Mucosa of descending colon (tissue), 3 donors: Measurements from ENCODE around the gene IL17D. TPM values are rescaled to one million over a fixed set of nuclear protein-coding genes. Genes with fewer than 3 reads are reported as not detected.

ENCODE experiments used
- ATAC-seq: fragments of 200-7000 bp; cut with Tn5 transposase; one replicate; pipeline ENCODE4 v1.9.1; 2020; ENCODE audit warnings: mild to moderate bottlenecking, moderate library complexity
- DNase-seq, 3 donors: peaks; one replicate each; pipeline ENCODE4 v3.0.0-alpha.2; 2020
- H3K36me3 ChIP-seq: fragments of 200-600 bp; one replicate; pipeline ENCODE4 v1.8.0; 2021; ENCODE audit warnings: low read depth, mild to moderate bottlenecking
- H3K4me1 ChIP-seq: fragments of 200-600 bp; one replicate; pipeline ENCODE4 v1.8.0; 2021; ENCODE audit warnings: low read depth, mild to moderate bottlenecking
- H3K4me3 ChIP-seq: fragments of 200-600 bp; one replicate; pipeline ENCODE4 v1.8.0; 2021; ENCODE audit warnings: mild to moderate bottlenecking
- H3K9me3 ChIP-seq: fragments of 200-600 bp; one replicate; pipeline ENCODE4 v1.8.0; 2021; ENCODE audit warnings: mild to moderate bottlenecking
- intact Hi-C, 2 donors: fragments of 100-400 bp; cut with DNase I in 1 of 2; cut with micrococcal nuclease in 1 of 2; formaldehyde crosslinking; loops; one replicate each; pipeline versions ENCODE4 v1.11.0 to v1.11.1; 2022; cut with DNase I, micrococcal nuclease
- total RNA-seq, 3 donors: library from RNA; stranded (reverse); fragmentation: NEBNext Ultra II Directional in 2 of 3; extraction: Animal tissue kit (Norgen Biotek cat#: 25700) in 2 of 3; gene quantifications; one replicate each; pipeline versions ENCODE4 v1.2.1 to v1.2.4, GENCODE V29; 2021 to 2023
- TF ChIP-seq, protein P1 (sequence below): fragments of 200-600 bp; IDR thresholded peaks from one replicate; pipeline ENCODE4 v1.8.0; 2022; ENCODE audit warnings: antibody characterized with exemption, mild to moderate bottlenecking
- donor health status: DM: no; HTN: no; CAD: no; lungs with moderate emphysema.
- donor health status: DM: no; HTN: no; CAD: no.
- donor health status: DM: no; HTN: yes; CAD: no.

The IL17D gene
- total RNA-seq, 3 donors from 2014 or later, result 0.41 to 1.5 (median 0.41) TPM

DNA sequence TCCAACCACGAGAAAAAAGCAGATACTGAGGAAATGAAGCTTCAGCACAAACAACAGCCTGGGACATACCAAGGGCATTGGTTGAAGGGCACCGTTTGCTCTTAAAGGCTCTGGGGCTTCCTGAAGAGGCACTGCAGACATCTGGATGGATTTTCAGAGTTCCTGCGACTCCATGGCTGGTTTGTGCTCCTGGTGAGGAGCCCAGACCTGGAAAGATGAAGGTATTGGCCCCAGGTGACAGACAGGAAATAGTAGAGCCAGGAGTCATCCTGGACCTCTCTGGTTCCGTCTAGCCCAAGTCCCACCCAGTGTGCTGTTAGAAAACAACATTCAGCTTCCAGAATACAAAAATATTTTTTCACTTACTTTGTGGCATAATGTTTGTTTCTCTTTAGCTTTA, 6.3 kb downstream of the IL17D start:
- H3K4me3 ChIP-seq, result no peak overlapping the region
- no peak for DNase-seq

DNA sequence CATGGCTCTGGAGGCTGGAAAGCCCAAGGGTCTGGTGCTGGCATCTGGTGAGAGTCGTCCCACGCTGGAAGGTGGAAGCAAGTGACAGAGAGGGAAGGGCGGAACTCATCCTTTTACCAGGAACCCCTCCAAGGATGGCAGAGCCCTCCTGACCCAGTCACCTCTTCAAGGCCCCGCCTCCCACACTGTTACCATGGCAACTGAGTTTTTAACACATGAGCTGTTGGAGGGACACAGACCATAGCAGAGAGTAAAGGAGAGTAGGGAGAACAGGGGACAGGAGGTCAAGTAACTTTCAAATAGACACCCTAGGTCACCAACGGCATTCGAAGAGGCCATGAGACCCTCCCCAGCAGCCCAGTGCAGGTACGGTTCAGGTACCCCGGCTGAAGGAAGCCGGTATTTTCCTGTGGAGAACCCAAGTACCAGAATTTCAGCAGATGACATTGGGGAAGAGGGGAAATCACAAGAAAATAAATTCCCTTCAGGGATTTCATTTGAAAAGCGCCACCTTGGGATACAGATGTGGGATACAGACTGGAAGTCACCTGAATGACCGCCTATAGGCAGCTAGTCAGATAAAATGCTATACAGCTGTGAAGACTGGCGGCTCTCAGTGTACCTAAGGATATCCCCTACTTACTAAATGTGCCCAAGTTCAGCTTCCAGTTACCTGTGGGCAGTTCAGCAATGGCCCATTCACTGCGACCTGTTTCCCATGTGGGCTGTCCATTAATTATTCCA, 8.0 kb downstream of the IL17D start:
- intact Hi-C loops, result loop anchor here (5.0 to 10.0 kb wide), 2 partner anchors 116 to 213 kb away; no protein-coding TSS in a partner anchor
- peak; percentile 42 for ATAC-seq
- Histone ChIP-seq H3K4me1 (no peaks in the 10 kb centered on the region), H3K36me3 (no peaks in the 10 kb centered on the region), H3K9me3 (no peaks in the 10 kb centered on the region), H3K4me3 (no peak overlapping the region)
- no peak for DNase-seq
- TF ChIP-seq, protein P1, sequence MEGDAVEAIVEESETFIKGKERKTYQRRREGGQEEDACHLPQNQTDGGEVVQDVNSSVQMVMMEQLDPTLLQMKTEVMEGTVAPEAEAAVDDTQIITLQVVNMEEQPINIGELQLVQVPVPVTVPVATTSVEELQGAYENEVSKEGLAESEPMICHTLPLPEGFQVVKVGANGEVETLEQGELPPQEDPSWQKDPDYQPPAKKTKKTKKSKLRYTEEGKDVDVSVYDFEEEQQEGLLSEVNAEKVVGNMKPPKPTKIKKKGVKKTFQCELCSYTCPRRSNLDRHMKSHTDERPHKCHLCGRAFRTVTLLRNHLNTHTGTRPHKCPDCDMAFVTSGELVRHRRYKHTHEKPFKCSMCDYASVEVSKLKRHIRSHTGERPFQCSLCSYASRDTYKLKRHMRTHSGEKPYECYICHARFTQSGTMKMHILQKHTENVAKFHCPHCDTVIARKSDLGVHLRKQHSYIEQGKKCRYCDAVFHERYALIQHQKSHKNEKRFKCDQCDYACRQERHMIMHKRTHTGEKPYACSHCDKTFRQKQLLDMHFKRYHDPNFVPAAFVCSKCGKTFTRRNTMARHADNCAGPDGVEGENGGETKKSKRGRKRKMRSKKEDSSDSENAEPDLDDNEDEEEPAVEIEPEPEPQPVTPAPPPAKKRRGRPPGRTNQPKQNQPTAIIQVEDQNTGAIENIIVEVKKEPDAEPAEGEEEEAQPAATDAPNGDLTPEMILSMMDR, result no peak

More for the DNA sequence above, 6.3 kb downstream of the IL17D start:
- Histone ChIP-seq H3K4me1 (no peaks in the 10 kb centered on the region), H3K36me3 (no peaks in the 10 kb centered on the region), H3K9me3 (no peaks in the 10 kb centered on the region)
- no peak for ATAC-seq
- TF ChIP-seq, protein P1, result no peak
- intact Hi-C loops, result loop anchor here (5.0 to 10.0 kb wide), 2 partner anchors 118 to 215 kb away; no protein-coding TSS in a partner anchor

DNA sequence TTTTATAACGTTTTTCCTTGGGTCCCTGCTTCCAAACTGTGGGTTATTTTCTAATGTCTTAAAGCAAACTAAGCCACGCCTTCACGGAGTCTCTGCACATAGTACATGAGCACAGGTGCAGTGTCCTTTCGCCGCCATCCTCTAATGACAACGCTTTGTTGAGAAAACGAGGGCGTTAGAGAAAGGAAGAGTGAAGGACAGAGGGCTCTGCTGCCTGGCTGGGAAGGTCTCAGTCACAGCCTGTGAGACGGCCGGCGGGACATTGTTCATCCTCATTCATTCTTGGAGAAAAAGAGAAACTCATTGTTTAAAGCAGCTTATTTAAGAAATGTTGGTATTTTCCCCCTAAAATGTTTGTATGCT, 9.5 kb downstream of the IL17D start:
- no peak overlapping the region for H3K4me3 ChIP-seq

DNA sequence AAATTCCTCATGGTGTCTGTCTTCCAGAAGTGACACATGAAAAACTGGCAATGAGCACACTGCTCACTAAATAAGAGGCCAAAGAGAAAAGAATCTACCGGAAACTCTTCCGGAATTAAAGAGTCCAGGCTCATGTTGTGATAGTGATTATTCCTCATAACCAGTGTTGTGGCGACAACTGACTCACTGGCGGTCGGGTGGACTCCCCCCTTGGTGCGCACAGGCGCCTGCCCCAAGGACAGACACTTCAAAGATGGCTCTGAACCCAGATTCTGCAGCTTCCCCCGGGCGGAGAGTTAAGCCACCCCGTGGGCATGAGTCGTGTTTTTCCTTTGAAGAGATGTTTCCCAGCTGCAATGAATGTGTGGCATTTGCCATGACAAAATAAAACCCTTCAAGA, 10.3 kb downstream of the IL17D start:
- no peak for DNase-seq
- Histone ChIP-seq H3K36me3 (no peaks in the 10 kb centered on the region), H3K4me1 (no peaks in the 10 kb centered on the region), H3K4me3 (no peak overlapping the region), H3K9me3 (no peaks in the 10 kb centered on the region)
- intact Hi-C loops, result loop anchor here (5.0 to 10.0 kb wide), 2 partner anchors 114 to 211 kb away; no protein-coding TSS in a partner anchor
- ATAC-seq, result peak; percentile 6
- TF ChIP-seq, protein P1, result no peak

More for the DNA sequence above, 9.5 kb downstream of the IL17D start:
- intact Hi-C loops, result loop anchor here (5.0 to 10.0 kb wide), 2 partner anchors 114 to 212 kb away; no protein-coding TSS in a partner anchor
- DNase-seq, result no peak
- ATAC-seq, result no peak
- TF ChIP-seq, protein P1, result no peak
- no peaks in the 10 kb centered on the region for H3K4me1 ChIP-seq
- no peaks in the 10 kb centered on the region for H3K9me3 ChIP-seq
- no peaks in the 10 kb centered on the region for H3K36me3 ChIP-seq

DNA sequence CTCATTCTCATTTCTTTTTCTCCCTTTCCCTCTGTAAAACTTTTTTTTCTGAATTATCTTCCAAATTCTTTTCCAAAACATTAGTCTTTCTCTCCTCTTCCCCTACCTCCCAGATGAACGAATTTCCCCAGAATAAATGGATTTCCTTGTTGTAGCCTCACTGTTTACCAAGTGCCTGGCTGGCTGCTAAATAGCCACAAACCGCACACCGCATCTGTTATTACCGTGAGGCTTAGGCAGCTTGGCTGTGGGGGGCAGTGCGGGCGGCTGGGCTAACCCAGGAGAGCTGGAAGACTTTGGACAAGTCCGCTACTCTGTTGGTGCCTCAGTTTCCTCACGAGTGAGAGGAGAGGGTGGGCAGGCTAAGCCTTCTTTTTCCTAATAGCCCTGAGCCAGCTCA, 10.7 kb downstream of the IL17D start:
- intact Hi-C loops, result loop anchor here (5.0 to 10.0 kb wide), 2 partner anchors 113 to 211 kb away; no protein-coding TSS in a partner anchor
- Histone ChIP-seq H3K4me3 (no peak overlapping the region), H3K9me3 (no peaks in the 10 kb centered on the region), H3K4me1 (no peaks in the 10 kb centered on the region), H3K36me3 (no peaks in the 10 kb centered on the region)
- DNase-seq (no peak), ATAC-seq (no peak)
- TF ChIP-seq, protein P1, result no peak
